HEK293 (cell line): ENCODE data around the gene BRSK1.

ENCODE experiments used
- CTCF ChIA-PET: fragments of 350-600 bp; formaldehyde crosslinking; extraction: SDS; loops from one replicate; lab custom pipeline; 2021; ENCODE audit warnings: antibody characterized with exemption; lab: Yijun Ruan, JAX
- POLR2A ChIA-PET: fragments of 300-600 bp; formaldehyde crosslinking; extraction: SDS; loops from one replicate; lab custom pipeline; 2020; ENCODE audit warnings: antibody characterized with exemption, inconsistent platforms; lab: Yijun Ruan, JAX
- H3K27ac ChIP-seq: fragments of 200-500 bp; sonication (Bioruptor generic); 2 replicates; pipeline ENCODE4 v1.5.1; 2014; ENCODE audit warnings: low read depth, low read length, control low read depth, inconsistent platforms; ENCODE audit errors: extremely low read depth
- H3K36me3 ChIP-seq, 2 experiments: fragments of 200-500 bp in 1 of 2; sonication (Bioruptor generic) in 1 of 2; 1 replicate in 1 of 2; 2 replicates in 1 of 2; pipeline ENCODE4 v1.5.1; 2014 to 2017; ENCODE audit warnings: inconsistent platforms in 2 of 2, low read length in 2 of 2; ENCODE audit not compliant: control insufficient read depth in 2 of 2, insufficient read depth in 1 of 2
- H3K4me1 ChIP-seq: fragments of 200-500 bp; sonication (Bioruptor generic); 2 replicates; pipeline ENCODE4 v1.5.1; 2014; ENCODE audit warnings: mild to moderate bottlenecking, low read length, inconsistent platforms; ENCODE audit not compliant: control insufficient read depth, insufficient read depth
- H3K4me3 ChIP-seq: 2 replicates; pipeline ENCODE4 v1.5.1; 2011; ENCODE audit warnings: low read depth, mild to moderate bottlenecking, control low read depth, low read length, moderate library complexity
- H3K9me3 ChIP-seq: fragments of 200-500 bp; sonication (Bioruptor generic); 2 replicates; pipeline ENCODE4 v1.5.1; 2014; ENCODE audit warnings: low read depth, low read length, inconsistent platforms; ENCODE audit not compliant: control insufficient read depth, insufficient read depth
- GLI4 ChIP-seq: fragments of 450-650 bp; formaldehyde crosslinking; IDR thresholded peaks from 2 replicates; pipeline ENCODE4 v1.5.1; 2016; ENCODE audit warnings: missing biosample characterization, missing genetic modification characterization
- HOXC10 ChIP-seq: sonication (generic); formaldehyde crosslinking; IDR thresholded peaks from 2 replicates; pipeline ENCODE4 v1.8.1; 2023; ENCODE audit warnings: mild to moderate bottlenecking, missing genetic modification reagents
- KLF16 ChIP-seq: fragments of 450-650 bp; formaldehyde crosslinking; IDR thresholded peaks from 2 replicates; pipeline ENCODE4 v1.5.1; 2017; ENCODE audit warnings: missing biosample characterization, missing genetic modification characterization
- SP2 ChIP-seq: fragments of 450-650 bp; formaldehyde crosslinking; IDR thresholded peaks from 2 replicates; pipeline ENCODE4 v1.5.1; 2016; ENCODE audit warnings: missing biosample characterization, missing genetic modification characterization
- ZFP3 ChIP-seq: fragments of 450-650 bp; formaldehyde crosslinking; IDR thresholded peaks from 2 replicates; pipeline ENCODE4 v1.5.1; 2016; ENCODE audit warnings: low read depth, missing biosample characterization, missing genetic modification characterization
- ZIC2 ChIP-seq: fragments of 450-650 bp; formaldehyde crosslinking; IDR thresholded peaks from 2 replicates; pipeline ENCODE4 v1.5.1; 2016; ENCODE audit warnings: missing biosample characterization, missing genetic modification characterization
- ZNF133 ChIP-seq: fragments of 450-650 bp; formaldehyde crosslinking; IDR thresholded peaks from 2 replicates; pipeline ENCODE4 v1.5.1; 2016; ENCODE audit warnings: missing biosample characterization, missing genetic modification characterization
- ZNF175 ChIP-seq: fragments of 450-650 bp; formaldehyde crosslinking; IDR thresholded peaks from 2 replicates; pipeline ENCODE4 v1.5.1; 2016; ENCODE audit warnings: missing biosample characterization, missing genetic modification characterization
- ZNF23 ChIP-seq: fragments of 450-650 bp; formaldehyde crosslinking; IDR thresholded peaks from 2 replicates; pipeline ENCODE4 v1.5.1; 2016; ENCODE audit warnings: missing biosample characterization, missing genetic modification characterization, borderline replicate concordance
- ZNF248 ChIP-seq: fragments of 450-650 bp; formaldehyde crosslinking; IDR thresholded peaks from 2 replicates; pipeline ENCODE4 v1.5.1; 2017; ENCODE audit warnings: missing biosample characterization, missing genetic modification characterization
- ZNF274 ChIP-seq, 2 experiments: fragments of 200-500 bp in 1 of 2; fragments of 450-650 bp in 1 of 2; sonication (Bioruptor generic) in 1 of 2; formaldehyde crosslinking in 1 of 2; IDR thresholded peaks; 2 replicates each; pipeline versions ENCODE4 v1.5.1 to v1.6.1; 2014 to 2016; ENCODE audit warnings: borderline replicate concordance in 1 of 2, inconsistent platforms in 1 of 2, low read length in 1 of 2, missing biosample characterization in 1 of 2, missing genetic modification characterization in 1 of 2
- ZNF530 ChIP-seq: fragments of 450-650 bp; formaldehyde crosslinking; IDR thresholded peaks from 2 replicates; pipeline ENCODE4 v1.5.1; 2016; ENCODE audit warnings: low read depth, missing biosample characterization, missing genetic modification characterization
- ZNF549 ChIP-seq: fragments of 450-650 bp; IDR thresholded peaks from 2 replicates; pipeline ENCODE4 v1.5.1; 2018; ENCODE audit warnings: missing biosample characterization, missing genetic modification characterization, mild to moderate bottlenecking, inconsistent platforms, moderate library complexity
- ZNF558 ChIP-seq: fragments of 450-650 bp; formaldehyde crosslinking; IDR thresholded peaks from 2 replicates; pipeline ENCODE4 v1.5.1; 2016; ENCODE audit warnings: missing biosample characterization, missing genetic modification characterization
- ZNF707 ChIP-seq: fragments of 450-650 bp; formaldehyde crosslinking; IDR thresholded peaks from 2 replicates; pipeline ENCODE4 v1.5.1; 2016; ENCODE audit warnings: missing biosample characterization, missing genetic modification characterization
- ZNF776 ChIP-seq: fragments of 450-650 bp; formaldehyde crosslinking; IDR thresholded peaks from 2 replicates; pipeline ENCODE4 v1.5.0; 2017; ENCODE audit warnings: missing biosample characterization, missing genetic modification characterization, borderline replicate concordance
- ZNF791 ChIP-seq: fragments of 450-650 bp; formaldehyde crosslinking; IDR thresholded peaks from 2 replicates; pipeline ENCODE4 v1.5.1; 2016; ENCODE audit warnings: missing biosample characterization, missing genetic modification characterization
- ZNF830 ChIP-seq: fragments of 450-650 bp; IDR thresholded peaks from 2 replicates; pipeline ENCODE4 v1.5.0; 2018; ENCODE audit warnings: missing biosample characterization, missing genetic modification characterization, low read depth, mild to moderate bottlenecking, moderate library complexity
- TF ChIP-seq, protein P1 (sequence below): fragments of 450-650 bp; formaldehyde crosslinking; IDR thresholded peaks from 2 replicates; pipeline ENCODE4 v1.5.1; 2016; ENCODE audit warnings: missing biosample characterization, missing genetic modification characterization
- TF ChIP-seq, protein P2 (sequence below): fragments of 450-650 bp; formaldehyde crosslinking; IDR thresholded peaks from 2 replicates; pipeline ENCODE4 v1.5.1; 2017; ENCODE audit warnings: missing biosample characterization, mild to moderate bottlenecking, missing genetic modification characterization, moderate library complexity
- TF ChIP-seq, protein P3 (sequence below): fragments of 450-650 bp; formaldehyde crosslinking; IDR thresholded peaks from 2 replicates; pipeline ENCODE4 v1.5.1; 2017; ENCODE audit warnings: missing biosample characterization, missing genetic modification characterization
- TF ChIP-seq, protein P4 (sequence below): fragments of 450-650 bp; formaldehyde crosslinking; IDR thresholded peaks from 2 replicates; pipeline ENCODE4 v1.5.1; 2016; ENCODE audit warnings: missing biosample characterization, missing genetic modification characterization
- TF ChIP-seq, protein P5 (sequence below): fragments of 450-650 bp; formaldehyde crosslinking; IDR thresholded peaks from 2 replicates; pipeline ENCODE4 v1.5.1; 2016; ENCODE audit warnings: missing biosample characterization, missing genetic modification characterization, low read depth

Gene BRSK1

DNA sequence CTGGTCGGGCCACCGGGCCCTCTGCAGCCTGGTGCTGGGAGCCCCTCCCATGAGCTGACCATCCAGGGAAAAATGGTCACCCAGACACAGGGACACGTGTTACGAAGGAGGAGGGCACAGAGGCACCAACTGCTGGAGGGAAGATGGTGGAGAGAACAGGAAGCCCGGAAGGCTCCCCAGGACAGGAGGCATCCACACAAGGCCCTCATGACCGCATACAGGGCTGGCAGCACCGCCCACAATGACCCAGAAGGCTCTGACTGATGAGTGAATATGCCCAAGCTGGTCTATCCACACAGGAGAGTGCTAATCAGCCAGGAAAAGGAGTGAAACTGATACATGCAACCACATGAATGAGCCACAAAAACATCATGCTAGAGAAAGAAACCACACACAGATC lies 41.3 kb upstream of the BRSK1 start:
- POLR2A ChIA-PET = interaction anchor here (1.3 kb wide), 1 partner anchor 17 kb away, joined by 3 read pairs; the partner anchor contains the start of gene PPP6R1
- Histone ChIP-seq H3K36me3 (peaks cover 41 to 94% of the 10 kb centered on the region in 2 experiments; a peak in 2 of 3 replicates), H3K4me3 (no peak overlapping the region), H3K27ac (no peak overlapping the region), H3K4me1 (no peaks in the 10 kb centered on the region), H3K9me3 (no peaks in the 10 kb centered on the region)
- CTCF ChIA-PET = no interaction called here
- TF ChIP-seq SP2 (no peak), ZIC2 (no peak), ZNF558 (tag by site-specific recombination) (no peak), ZNF23 (tag by site-specific recombination) (no peak), GLI4 (tag by site-specific recombination) (no peak), ZNF274 (IDR thresholded peaks at IDR 0.05; ENCODE audit: low read length) (no peak), ZNF274 (tag by site-specific recombination; IDR thresholded peaks at IDR 0.05; ENCODE audit: borderline replicate concordance) (no peak), ZNF830 (no peak), ZNF175 (tag by site-specific recombination) (no peak), HOXC10 (CRISPR knock-in tag) (no peak), ZNF707 (tag by site-specific recombination) (no peak), ZNF133 (tag by site-specific recombination) (no peak), ZNF776 (tag by site-specific recombination) (no peak), ZNF248 (no peak)
- TF ChIP-seq, protein P1, sequence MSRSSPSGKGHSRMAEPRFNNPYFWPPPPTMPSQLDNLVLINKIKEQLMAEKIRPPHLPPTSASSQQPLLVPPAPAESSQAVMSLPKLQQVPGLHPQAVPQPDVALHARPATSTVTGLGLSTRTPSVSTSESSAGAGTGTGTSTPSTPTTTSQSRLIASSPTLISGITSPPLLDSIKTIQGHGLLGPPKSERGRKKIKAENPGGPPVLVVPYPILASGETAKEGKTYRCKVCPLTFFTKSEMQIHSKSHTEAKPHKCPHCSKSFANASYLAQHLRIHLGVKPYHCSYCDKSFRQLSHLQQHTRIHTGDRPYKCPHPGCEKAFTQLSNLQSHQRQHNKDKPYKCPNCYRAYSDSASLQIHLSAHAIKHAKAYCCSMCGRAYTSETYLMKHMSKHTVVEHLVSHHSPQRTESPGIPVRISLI = no peak
- TF ChIP-seq, protein P2, sequence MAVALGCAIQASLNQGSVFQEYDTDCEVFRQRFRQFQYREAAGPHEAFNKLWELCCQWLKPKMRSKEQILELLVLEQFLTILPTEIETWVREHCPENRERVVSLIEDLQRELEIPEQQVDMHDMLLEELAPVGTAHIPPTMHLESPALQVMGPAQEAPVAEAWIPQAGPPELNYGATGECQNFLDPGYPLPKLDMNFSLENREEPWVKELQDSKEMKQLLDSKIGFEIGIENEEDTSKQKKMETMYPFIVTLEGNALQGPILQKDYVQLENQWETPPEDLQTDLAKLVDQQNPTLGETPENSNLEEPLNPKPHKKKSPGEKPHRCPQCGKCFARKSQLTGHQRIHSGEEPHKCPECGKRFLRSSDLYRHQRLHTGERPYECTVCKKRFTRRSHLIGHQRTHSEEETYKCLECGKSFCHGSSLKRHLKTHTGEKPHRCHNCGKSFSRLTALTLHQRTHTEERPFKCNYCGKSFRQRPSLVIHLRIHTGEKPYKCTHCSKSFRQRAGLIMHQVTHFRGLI (tag by site-specific recombination) = no peak

DNA sequence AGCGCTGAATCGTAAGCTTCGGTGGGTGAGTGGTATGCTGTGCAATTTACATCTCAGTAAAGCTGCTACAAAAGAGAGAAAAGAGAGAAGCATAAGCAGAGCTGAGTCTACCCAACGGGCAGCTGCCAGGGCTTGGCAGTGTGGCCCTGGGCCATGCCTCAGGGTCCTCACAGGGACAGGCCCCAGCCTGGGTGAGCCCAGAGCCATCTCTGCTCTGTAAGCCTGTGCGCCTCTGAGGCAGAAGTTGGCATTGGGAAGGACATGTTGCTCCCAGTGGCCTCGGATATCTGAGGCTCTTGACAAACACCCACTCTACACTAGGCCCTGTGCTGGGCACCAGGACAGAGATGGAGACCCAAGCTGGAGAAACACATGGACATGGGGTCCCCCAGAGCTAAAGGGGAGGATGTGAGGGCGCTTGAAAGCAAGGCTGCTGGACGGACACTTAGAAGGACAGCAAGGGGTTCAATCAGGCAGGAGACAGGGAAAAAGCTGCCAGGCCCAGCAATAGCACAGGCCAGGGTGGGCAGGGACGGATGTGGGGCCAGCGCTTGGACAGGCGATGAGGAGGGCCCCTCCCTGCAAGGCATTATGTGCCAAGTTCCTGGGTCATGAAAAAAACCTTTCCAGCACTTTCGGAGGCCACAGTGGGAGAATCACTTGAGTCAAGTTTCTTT lies 39.7 kb upstream of the BRSK1 start:
- H3K36me3 ChIP-seq = peaks cover 32 to 87% of the 10 kb centered on the region in 2 experiments; a peak in 2 of 3 replicates
- H3K4me1 ChIP-seq = no peaks in the 10 kb centered on the region
- no peak for TF ChIP-seq KLF16 (tag by site-specific recombination)
- TF ChIP-seq, protein P3, sequence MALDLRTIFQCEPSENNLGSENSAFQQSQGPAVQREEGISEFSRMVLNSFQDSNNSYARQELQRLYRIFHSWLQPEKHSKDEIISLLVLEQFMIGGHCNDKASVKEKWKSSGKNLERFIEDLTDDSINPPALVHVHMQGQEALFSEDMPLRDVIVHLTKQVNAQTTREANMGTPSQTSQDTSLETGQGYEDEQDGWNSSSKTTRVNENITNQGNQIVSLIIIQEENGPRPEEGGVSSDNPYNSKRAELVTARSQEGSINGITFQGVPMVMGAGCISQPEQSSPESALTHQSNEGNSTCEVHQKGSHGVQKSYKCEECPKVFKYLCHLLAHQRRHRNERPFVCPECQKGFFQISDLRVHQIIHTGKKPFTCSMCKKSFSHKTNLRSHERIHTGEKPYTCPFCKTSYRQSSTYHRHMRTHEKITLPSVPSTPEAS (tag by site-specific recombination) = no peak
- H3K27ac ChIP-seq = no peak overlapping the region
- H3K9me3 ChIP-seq = no peaks in the 10 kb centered on the region
- H3K4me3 ChIP-seq = no peak overlapping the region
- ChIA-PET POLR2A (interaction anchor here (0.7 kb wide), 1 partner anchor 98 kb away, joined by 6 read pairs; no protein-coding TSS in a partner anchor), CTCF (interaction anchor here (0.8 kb wide), 1 partner anchor 110 kb away, joined by 3 read pairs; no protein-coding TSS in a partner anchor)

DNA sequence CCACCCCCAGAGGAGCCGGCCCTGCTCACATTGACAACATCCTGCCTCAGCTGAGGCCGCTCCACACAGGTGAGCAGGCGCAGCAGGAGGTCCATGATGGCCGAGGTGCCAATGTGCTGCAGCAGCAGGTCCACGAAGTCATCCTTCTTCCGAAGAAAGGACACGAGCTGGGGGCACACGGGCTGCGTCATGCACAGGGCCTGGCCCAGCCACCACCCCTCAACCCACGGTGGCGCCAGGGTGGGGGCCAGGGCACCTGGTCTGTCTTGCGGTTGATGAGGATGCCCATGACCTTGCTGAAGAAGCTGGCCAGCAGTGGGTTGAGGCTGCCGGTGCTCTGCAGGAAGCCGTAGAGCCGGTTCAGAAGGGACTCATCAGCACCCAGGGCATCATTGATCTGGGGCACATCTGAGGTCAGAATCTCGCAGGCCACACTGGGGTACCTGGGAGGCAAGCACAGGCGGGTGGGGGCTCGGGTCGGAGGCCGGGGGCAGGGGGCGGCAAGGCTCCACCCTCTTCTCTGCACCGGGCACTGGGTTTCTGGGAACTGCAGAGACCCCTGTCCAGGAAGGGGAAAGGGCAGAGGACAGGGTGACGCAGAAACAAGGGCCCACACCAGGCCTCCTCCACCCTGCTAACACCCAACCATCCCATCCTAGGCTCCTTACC lies 38.4 kb upstream of the BRSK1 start:
- ChIA-PET CTCF (no interaction called here), POLR2A (no interaction called here)
- TF ChIP-seq, protein P4, sequence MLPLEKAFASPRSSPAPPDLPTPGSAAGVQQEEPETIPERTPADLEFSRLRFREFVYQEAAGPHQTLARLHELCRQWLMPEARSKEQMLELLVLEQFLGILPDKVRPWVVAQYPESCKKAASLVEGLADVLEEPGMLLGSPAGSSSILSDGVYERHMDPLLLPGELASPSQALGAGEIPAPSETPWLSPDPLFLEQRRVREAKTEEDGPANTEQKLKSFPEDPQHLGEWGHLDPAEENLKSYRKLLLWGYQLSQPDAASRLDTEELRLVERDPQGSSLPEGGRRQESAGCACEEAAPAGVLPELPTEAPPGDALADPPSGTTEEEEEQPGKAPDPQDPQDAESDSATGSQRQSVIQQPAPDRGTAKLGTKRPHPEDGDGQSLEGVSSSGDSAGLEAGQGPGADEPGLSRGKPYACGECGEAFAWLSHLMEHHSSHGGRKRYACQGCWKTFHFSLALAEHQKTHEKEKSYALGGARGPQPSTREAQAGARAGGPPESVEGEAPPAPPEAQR (tag by site-specific recombination) = no peak
- TF ChIP-seq, protein P5, sequence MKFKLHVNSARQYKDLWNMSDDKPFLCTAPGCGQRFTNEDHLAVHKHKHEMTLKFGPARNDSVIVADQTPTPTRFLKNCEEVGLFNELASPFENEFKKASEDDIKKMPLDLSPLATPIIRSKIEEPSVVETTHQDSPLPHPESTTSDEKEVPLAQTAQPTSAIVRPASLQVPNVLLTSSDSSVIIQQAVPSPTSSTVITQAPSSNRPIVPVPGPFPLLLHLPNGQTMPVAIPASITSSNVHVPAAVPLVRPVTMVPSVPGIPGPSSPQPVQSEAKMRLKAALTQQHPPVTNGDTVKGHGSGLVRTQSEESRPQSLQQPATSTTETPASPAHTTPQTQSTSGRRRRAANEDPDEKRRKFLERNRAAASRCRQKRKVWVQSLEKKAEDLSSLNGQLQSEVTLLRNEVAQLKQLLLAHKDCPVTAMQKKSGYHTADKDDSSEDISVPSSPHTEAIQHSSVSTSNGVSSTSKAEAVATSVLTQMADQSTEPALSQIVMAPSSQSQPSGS = no peak
- no peak for TF ChIP-seq ZNF549 (tag by site-specific recombination)
- no peak for TF ChIP-seq ZNF530 (tag by site-specific recombination)
- no peak for TF ChIP-seq ZNF791 (tag by site-specific recombination)
- TF ChIP-seq ZFP3 = no peak

More for the DNA sequence above, 38.4 kb upstream of the BRSK1 start:
- H3K27ac ChIP-seq = no peak overlapping the region
- H3K9me3 ChIP-seq = no peaks in the 10 kb centered on the region
- peaks cover 32 to 82% of the 10 kb centered on the region in 2 experiments; a peak in 2 of 3 replicates for H3K36me3 ChIP-seq
- H3K4me1 ChIP-seq = no peaks in the 10 kb centered on the region
- no peak overlapping the region for H3K4me3 ChIP-seq
